Astrocyte (in vitro differentiated cells and primary cell): Measurements from ENCODE around the gene SMAD7. TPM values are rescaled to one million over a fixed set of nuclear protein-coding genes. Genes with fewer than 3 reads are reported as not detected.

Source experiments
- DNase-seq: peaks from one replicate; pipeline ENCODE4 v3.0.0-alpha.2; 2010; ENCODE audit warnings: low read depth
- FAIRE-seq: peaks from 2 replicates; lab custom pipeline; 2011; peaks lifted over from hg19 to GRCh38; lab: Jason Lieb, UNC
- H2AFZ ChIP-seq: 2 replicates; pipeline ENCODE4 v1.6.0; 2012; ENCODE audit warnings: low read depth, low read length, inconsistent platforms
- H3K27ac ChIP-seq: 2 replicates; pipeline ENCODE4 v1.5.1; 2011; ENCODE audit warnings: low read depth, low read length, inconsistent platforms
- H3K27me3 ChIP-seq: 2 replicates; pipeline ENCODE4 v1.6.0; 2011; ENCODE audit warnings: low read length, inconsistent platforms; ENCODE audit not compliant: insufficient read depth
- H3K36me3 ChIP-seq: 2 replicates; pipeline ENCODE4 v1.5.1; 2011; ENCODE audit warnings: low read length, inconsistent platforms; ENCODE audit not compliant: insufficient read depth
- H3K4me1 ChIP-seq: 2 replicates; pipeline ENCODE4 v1.5.1; 2011; ENCODE audit warnings: low read length, inconsistent platforms; ENCODE audit not compliant: insufficient read depth
- H3K4me2 ChIP-seq: 2 replicates; pipeline ENCODE4 v1.6.0; 2012; ENCODE audit warnings: low read length, inconsistent platforms
- H3K4me3 ChIP-seq: 2 replicates; pipeline ENCODE4 v1.5.1; 2011; ENCODE audit warnings: low read depth, mild to moderate bottlenecking, low read length, inconsistent platforms; ENCODE audit not compliant: insufficient read depth
- H3K79me2 ChIP-seq: 2 replicates; pipeline ENCODE4 v1.6.0; 2012; ENCODE audit warnings: mild to moderate bottlenecking, low read length, inconsistent platforms; ENCODE audit not compliant: insufficient read depth
- H3K9ac ChIP-seq: 2 replicates; pipeline ENCODE4 v1.6.0; 2012; ENCODE audit warnings: mild to moderate bottlenecking, low read length, inconsistent platforms
- H3K9me3 ChIP-seq: 2 replicates; pipeline ENCODE4 v1.5.1; 2012; ENCODE audit warnings: low read depth, mild to moderate bottlenecking, low read length, inconsistent platforms; ENCODE audit not compliant: insufficient read depth
- H4K20me1 ChIP-seq: 2 replicates; pipeline ENCODE4 v1.6.0; 2012; ENCODE audit warnings: low read length, inconsistent platforms; ENCODE audit not compliant: insufficient read depth
- H3K27ac Mint-ChIP-seq: one replicate; pipeline ENCODE4 v1.8.0; 2021; ENCODE audit warnings: mild to moderate bottlenecking, mixed read lengths; ENCODE audit not compliant: unreplicated experiment
- H3K27me3 Mint-ChIP-seq: one replicate; pipeline ENCODE4 v1.8.0; 2021; ENCODE audit warnings: low read depth, mixed read lengths; ENCODE audit not compliant: unreplicated experiment
- H3K36me3 Mint-ChIP-seq: one replicate; pipeline ENCODE4 v1.8.0; 2021; ENCODE audit warnings: low read depth, mixed read lengths; ENCODE audit not compliant: unreplicated experiment
- H3K4me1 Mint-ChIP-seq: one replicate; pipeline ENCODE4 v1.8.0; 2021; ENCODE audit warnings: low read depth, mixed read lengths; ENCODE audit not compliant: unreplicated experiment
- H3K4me3 Mint-ChIP-seq: one replicate; pipeline ENCODE4 v1.8.0; 2021; ENCODE audit warnings: mild to moderate bottlenecking, moderate library complexity, mixed read lengths; ENCODE audit not compliant: unreplicated experiment
- H3K9me3 Mint-ChIP-seq: one replicate; pipeline ENCODE4 v1.8.0; 2021; ENCODE audit warnings: mild to moderate bottlenecking, mixed read lengths; ENCODE audit not compliant: unreplicated experiment
- EZH2 ChIP-seq: IDR thresholded peaks from 2 replicates; pipeline ENCODE4 v1.6.1; 2012; ENCODE audit warnings: mild to moderate bottlenecking, low read length, inconsistent platforms; ENCODE audit not compliant: insufficient read depth
- total RNA-seq: library from RNA; stranded (reverse); gene quantifications from 2 replicates; pipeline ENCODE4 v1.2.1, GENCODE V29; 2021
- TF ChIP-seq, protein P1 (sequence below): IDR thresholded peaks from 2 replicates; pipeline ENCODE4 v1.5.1; 2011; ENCODE audit warnings: low read depth, mild to moderate bottlenecking, inconsistent platforms, low read length, moderate library complexity; ENCODE audit not compliant: insufficient read depth

SMAD7 gene
- total RNA-seq, 1 donor from 2014 or later: 62.9 TPM

DNA sequence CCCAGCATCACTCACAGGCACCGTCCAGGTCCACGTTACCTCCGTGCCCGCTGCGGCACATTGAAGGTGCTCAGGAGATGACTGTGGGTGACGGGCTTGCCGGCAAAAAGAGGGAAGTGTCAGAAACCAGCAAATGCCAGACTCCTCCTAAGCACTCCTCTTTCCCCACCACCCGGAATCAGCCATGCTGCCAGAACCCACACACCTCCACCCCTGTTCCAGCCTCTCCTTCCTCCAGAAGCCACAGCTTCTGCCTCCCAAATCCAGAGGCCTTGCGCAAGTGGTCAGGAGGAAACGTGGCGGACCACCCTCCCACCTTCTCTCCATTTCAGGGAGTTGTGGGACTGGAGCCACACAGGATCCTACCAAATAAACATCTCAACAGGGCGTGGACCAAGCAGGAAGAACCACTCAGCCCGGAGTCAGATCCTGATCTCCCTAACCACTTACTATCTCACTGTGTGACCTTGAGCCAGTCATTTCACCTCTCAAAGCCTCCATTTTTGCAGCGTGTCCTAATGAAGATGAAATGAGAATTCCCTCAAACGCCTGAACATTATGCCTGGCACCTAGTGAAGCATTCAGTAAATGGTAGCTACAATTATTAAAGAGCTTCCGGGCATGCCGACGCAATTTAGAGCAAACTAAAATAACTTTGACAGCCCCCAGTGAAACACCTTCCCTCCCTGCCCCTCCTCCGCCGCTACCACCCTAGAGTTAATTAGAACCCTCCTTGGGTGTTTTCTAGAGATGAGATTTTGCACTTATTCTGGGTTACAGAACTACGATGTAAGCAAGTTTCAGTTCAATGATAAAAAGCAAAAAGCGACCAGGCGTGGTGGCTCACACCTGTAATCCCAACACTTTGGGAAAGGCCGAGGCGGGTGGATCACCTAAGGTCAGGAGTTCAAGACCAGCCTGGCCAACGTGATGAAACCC lies 32.9 kb downstream of the SMAD7 start:
- Histone ChIP-seq H3K27me3 (no peaks in the 10 kb centered on the region), H3K4me1 (peaks cover 29% of the 10 kb centered on the region), H3K9ac (no peak overlapping the region), H2AFZ (no peak overlapping the region), H4K20me1 (peaks cover 43% of the 10 kb centered on the region), H3K4me2 (no peak overlapping the region), H3K79me2 (peaks cover 44% of the 10 kb centered on the region), H3K27ac (no peak overlapping the region), H3K36me3 (peaks cover 26% of the 10 kb centered on the region), H3K9me3 (no peaks in the 10 kb centered on the region), H3K4me3 (no peak overlapping the region)
- H3K9me3 Mint-ChIP-seq: peaks cover 3% of the 10 kb centered on the region
- DNase-seq (no peak), FAIRE-seq (no peak)
- no peak for TF ChIP-seq EZH2
- TF ChIP-seq, protein P1, sequence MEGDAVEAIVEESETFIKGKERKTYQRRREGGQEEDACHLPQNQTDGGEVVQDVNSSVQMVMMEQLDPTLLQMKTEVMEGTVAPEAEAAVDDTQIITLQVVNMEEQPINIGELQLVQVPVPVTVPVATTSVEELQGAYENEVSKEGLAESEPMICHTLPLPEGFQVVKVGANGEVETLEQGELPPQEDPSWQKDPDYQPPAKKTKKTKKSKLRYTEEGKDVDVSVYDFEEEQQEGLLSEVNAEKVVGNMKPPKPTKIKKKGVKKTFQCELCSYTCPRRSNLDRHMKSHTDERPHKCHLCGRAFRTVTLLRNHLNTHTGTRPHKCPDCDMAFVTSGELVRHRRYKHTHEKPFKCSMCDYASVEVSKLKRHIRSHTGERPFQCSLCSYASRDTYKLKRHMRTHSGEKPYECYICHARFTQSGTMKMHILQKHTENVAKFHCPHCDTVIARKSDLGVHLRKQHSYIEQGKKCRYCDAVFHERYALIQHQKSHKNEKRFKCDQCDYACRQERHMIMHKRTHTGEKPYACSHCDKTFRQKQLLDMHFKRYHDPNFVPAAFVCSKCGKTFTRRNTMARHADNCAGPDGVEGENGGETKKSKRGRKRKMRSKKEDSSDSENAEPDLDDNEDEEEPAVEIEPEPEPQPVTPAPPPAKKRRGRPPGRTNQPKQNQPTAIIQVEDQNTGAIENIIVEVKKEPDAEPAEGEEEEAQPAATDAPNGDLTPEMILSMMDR: no peak
- H3K4me3 Mint-ChIP-seq: peak overlapping the region; percentile 54
- H3K27ac Mint-ChIP-seq: peak overlapping the region; percentile 41
- H3K27me3 Mint-ChIP-seq: no peaks in the 10 kb centered on the region
- peaks cover 58% of the 10 kb centered on the region for H3K4me1 Mint-ChIP-seq
- H3K36me3 Mint-ChIP-seq: peaks cover 29% of the 10 kb centered on the region

DNA sequence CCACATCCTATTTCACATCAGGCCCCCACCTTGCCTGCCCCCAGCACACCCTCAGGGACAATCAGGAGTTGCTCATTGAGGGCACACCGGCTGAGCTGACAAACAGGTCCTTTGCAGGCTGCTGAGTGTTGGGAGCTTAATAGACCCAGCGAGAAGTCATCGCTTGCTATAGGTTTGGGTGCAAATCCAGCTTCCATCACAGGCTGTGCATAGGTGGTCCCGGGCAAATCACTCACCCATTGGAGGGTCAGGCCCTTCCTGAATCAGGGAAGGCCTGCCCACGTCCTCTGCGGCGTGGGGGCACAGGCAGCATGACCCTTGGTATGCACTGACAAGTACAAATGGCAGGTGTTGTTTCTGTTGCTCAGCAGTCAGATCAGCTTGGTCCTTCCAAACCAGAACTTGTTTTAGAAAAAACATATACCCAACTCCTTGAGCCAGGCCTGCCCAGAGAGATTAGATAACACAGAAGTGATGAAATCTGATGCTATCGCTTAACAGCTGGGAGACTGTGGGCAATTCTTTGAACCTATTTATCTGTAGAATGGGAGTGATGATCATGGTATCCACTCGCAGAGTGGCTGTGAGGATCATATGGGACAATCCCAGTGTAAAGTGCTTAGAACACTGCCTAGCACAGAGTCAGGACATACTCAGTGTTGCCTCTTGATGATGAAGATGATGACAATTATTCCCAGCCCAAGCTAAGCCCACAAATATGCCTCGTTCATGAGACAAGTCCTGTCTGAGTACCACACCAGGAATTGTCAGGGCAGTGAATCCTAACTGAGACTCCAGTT lies 34.9 kb downstream of the SMAD7 start:
- peaks cover 16% of the 10 kb centered on the region for H3K36me3 ChIP-seq
- no peak overlapping the region for H3K27ac ChIP-seq
- no peaks in the 10 kb centered on the region for H3K27me3 Mint-ChIP-seq
- no peaks in the 10 kb centered on the region for H3K27me3 ChIP-seq
- peak overlapping the region; percentile 89 for H3K27ac Mint-ChIP-seq
- no peak overlapping the region for H3K4me3 Mint-ChIP-seq
- no peaks in the 10 kb centered on the region for H3K9me3 ChIP-seq
- FAIRE-seq (no peak), DNase-seq (peak; percentile 56)
- H3K4me3 ChIP-seq: no peak overlapping the region
- TF ChIP-seq EZH2: no peak
- TF ChIP-seq, protein P1: no peak
- H2AFZ ChIP-seq: no peak overlapping the region
- peaks cover 16% of the 10 kb centered on the region for H3K36me3 Mint-ChIP-seq
- no peak overlapping the region for H3K9ac ChIP-seq
- H3K4me2 ChIP-seq: no peak overlapping the region
- peaks cover 3% of the 10 kb centered on the region for H3K9me3 Mint-ChIP-seq
- peaks cover 43% of the 10 kb centered on the region for H3K4me1 Mint-ChIP-seq
- H3K4me1 ChIP-seq: peaks cover 15% of the 10 kb centered on the region
- peaks cover 23% of the 10 kb centered on the region for H4K20me1 ChIP-seq
- H3K79me2 ChIP-seq: peaks cover 24% of the 10 kb centered on the region
